Pancreas (tissue), 10 donors: ENCODE data around the gene ANKRD31. TPM values are rescaled to one million over a fixed set of nuclear protein-coding genes. Genes with fewer than 3 reads are reported as not detected.
"Not testable (repeated sequence)": the region's sequence is repeated elsewhere in the genome, so short reads cannot be mapped to it uniquely, and the experiment has no call there.

Experiments used
- ATAC-seq, 4 donors: fragments of 200-7000 bp; cut with Tn5 transposase; one replicate each; pipeline versions ENCODE4 v1.8.0 to v1.9.1; 2020; ENCODE audit warnings: mild to moderate bottlenecking in 4 of 4, moderate library complexity in 4 of 4
- DNase-seq, 6 donors: peaks; one replicate each; pipeline ENCODE4 v3.0.0-alpha.2; 2020
- FAIRE-seq: peaks from 2 replicates; lab custom pipeline; 2012; peaks lifted over from hg19 to GRCh38; lab: Jason Lieb, UNC
- H3K27ac ChIP-seq, 4 donors: fragments of 200-600 bp; sonication (generic); 1 replicate in 3 of 4; 2 replicates in 1 of 4; pipeline versions ENCODE4 v1.5.0 to v1.8.0; 2020
- H3K27me3 ChIP-seq, 4 donors: fragments of 200-600 bp; one replicate each; pipeline ENCODE4 v1.8.0; 2021
- H3K36me3 ChIP-seq, 3 donors: fragments of 200-600 bp; sonication (generic) in 1 of 3; one replicate each; pipeline versions ENCODE4 v1.5.0 to v1.8.0; 2020 to 2021
- H3K4me1 ChIP-seq, 3 donors: fragments of 200-600 bp; one replicate each; pipeline ENCODE4 v1.8.0; 2021
- H3K4me3 ChIP-seq, 4 donors: fragments of 200-600 bp; sonication (generic) in 2 of 4; one replicate each; pipeline versions ENCODE4 v1.5.0 to v1.8.0; 2020 to 2021
- H3K9me3 ChIP-seq, 4 donors: fragments of 200-600 bp; one replicate each; pipeline ENCODE4 v1.8.0; 2021
- CTCF ChIP-seq, 4 donors: fragments of 200-600 bp; sonication (generic) in 3 of 4; IDR thresholded peaks; one replicate each; pipeline versions ENCODE4 v1.5.0 to v1.8.0; 2021; ENCODE audit warnings: antibody characterized with exemption in 4 of 4
- WGBS, 2 donors: extraction: QIAGEN DNeasy Blood & Tissue Kit; methylation state at CpG; one replicate each; pipeline ENCODE4 v1.1.7; 2013; 5-methylcytosine and 5-hydroxymethylcytosine counted together
- intact Hi-C, 3 donors: fragments of 100-400 bp; cut with DNase I; formaldehyde crosslinking; loops; one replicate each; pipeline versions ENCODE4 v1.11.1 to v1.14.2; 2022
- polyA plus RNA-seq, 2 donors: library from polyadenylated mRNA; stranded (reverse); fragments of 200-250 nt; gene quantifications; one replicate each; pipeline ENCODE4 v1.2.3, GENCODE V29; 2013
- total RNA-seq, 6 donors: library from RNA; stranded (reverse); fragmentation: NEBNext Ultra II Directional in 4 of 6; extraction: Animal tissue kit (Norgen Biotek cat#: 25700) in 4 of 6; gene quantifications; one replicate each; pipeline versions ENCODE4 v1.2.1 to v1.2.4, GENCODE V29; 2021 to 2023
- donor health status: healthy with polysubstance abuse.
- donor health status: DM: no; HTN: no; CAD: no; lungs with moderate emphysema.
- donor health status: DM: no; HTN: no; CAD: no.
- donor health status: control.
- donor health status: control.
- donor health status: Bipolar disorder and iron deficiency.
- donor health status: DM: yes; HTN: yes; CAD: no.
- donor health status: DM: no; HTN: no; CAD: no.
- donor health status: DM: no; HTN: no; CAD: no.
- donor health status: DM: yes; HTN: yes; CAD: no.

Gene ANKRD31
- total and polyA plus RNA-seq, 8 donors, result 0.08 to 0.28 (median 0.18) TPM

- no peaks in the 10 kb centered on the region for H3K36me3 ChIP-seq
- H3K27me3 ChIP-seq, result no peaks in the 10 kb centered on the region
- ATAC-seq (no peak), DNase-seq (no peak), FAIRE-seq (no peak)
- H3K4me1 ChIP-seq, result no peaks in the 10 kb centered on the region
- no peak overlapping the region for H3K27ac ChIP-seq
- TF ChIP-seq CTCF (IDR thresholded peaks at IDR 0.05), result no peak
- H3K9me3 ChIP-seq, result no peaks in the 10 kb centered on the region
- no peak overlapping the region for H3K4me3 ChIP-seq
- WGBS, 2 donors, result 34 to 35% methylated on average over 2 of the region's 2 CpGs
- intact Hi-C loops, result no loop called here
Observed at GRCh38 chr5:75142566-75143136, 94.0 kb downstream of the ANKRD31 start.

DNA sequence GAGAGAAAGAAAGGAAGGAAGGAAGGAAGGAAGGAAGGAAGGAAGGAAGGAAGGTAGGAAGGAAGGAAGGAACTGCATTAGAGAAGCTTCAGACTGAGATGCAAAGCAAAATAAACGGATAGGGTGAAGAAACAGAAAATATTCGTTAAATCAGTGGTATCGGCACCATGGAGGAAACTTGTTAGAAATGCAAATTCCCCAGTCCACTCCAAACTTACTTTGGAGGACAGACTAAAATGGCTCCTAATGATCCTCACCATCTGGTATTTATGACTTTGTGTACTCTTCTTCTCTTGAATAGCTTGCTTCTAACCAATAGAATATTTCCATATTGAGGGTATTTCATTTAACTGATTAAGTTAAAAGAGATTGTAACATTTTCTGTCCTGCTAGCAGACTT lies 96.4 kb downstream of the ANKRD31 start:
- H3K27me3 ChIP-seq, result no peaks in the 10 kb centered on the region
- H3K27ac ChIP-seq, result no peak overlapping the region
- H3K4me3 ChIP-seq, result no peak overlapping the region
- no peaks in the 10 kb centered on the region for H3K9me3 ChIP-seq
- H3K4me1 ChIP-seq, result no peaks in the 10 kb centered on the region
- no peaks in the 10 kb centered on the region for H3K36me3 ChIP-seq
- FAIRE-seq, result no peak
- intact Hi-C loops, result no loop called here
- WGBS, 2 donors, result 90 to 91% methylated on average over 3 of the region's 3 CpGs
- TF ChIP-seq CTCF (IDR thresholded peaks at IDR 0.05), result no peak
- no peak for ATAC-seq
- DNase-seq, result no peak

GRCh38 chr5:75138689-75139088 lies 98.0 kb downstream of the ANKRD31 start:
- DNase-seq (no peak), FAIRE-seq (no peak), ATAC-seq (no peak)
- intact Hi-C loops, result no loop called here
- Histone ChIP-seq H3K9me3 (no peaks in the 10 kb centered on the region), H3K36me3 (no peaks in the 10 kb centered on the region), H3K27me3 (no peaks in the 10 kb centered on the region), H3K4me3 (no peak overlapping the region), H3K27ac (no peak overlapping the region), H3K4me1 (no peaks in the 10 kb centered on the region)
- no peak for TF ChIP-seq CTCF (IDR thresholded peaks at IDR 0.05)

DNA sequence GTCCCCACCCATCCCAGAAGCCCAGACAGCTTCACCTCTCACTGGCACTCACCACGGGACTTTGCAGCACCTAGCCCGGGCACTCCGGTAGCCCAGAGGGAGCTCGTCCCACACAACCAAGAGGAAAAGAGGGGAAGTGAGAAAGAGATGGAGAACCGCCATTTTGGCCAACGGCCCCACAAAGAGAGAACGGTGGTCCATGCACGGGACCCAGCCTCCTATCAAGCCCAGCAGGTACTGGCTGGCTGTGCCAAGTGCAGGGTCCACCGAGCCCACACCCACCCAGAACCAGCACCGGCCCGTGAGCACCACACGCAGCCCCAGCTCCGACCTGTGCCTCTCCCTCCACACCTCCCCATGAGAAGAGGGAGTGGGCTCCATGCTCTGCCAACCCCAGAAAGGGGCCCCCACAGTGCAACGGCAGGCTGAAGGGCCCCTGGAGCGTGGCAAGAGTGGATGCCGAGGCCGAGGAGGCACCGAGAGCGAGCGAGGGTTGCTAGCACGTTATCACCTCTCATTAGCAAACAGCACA lies 105.8 kb downstream of the ANKRD31 start:
- no peak for ATAC-seq
- TF ChIP-seq CTCF (IDR thresholded peaks at IDR 0.05), result no peak
- H3K9me3 ChIP-seq, result no peaks in the 10 kb centered on the region
- no peaks in the 10 kb centered on the region for H3K27me3 ChIP-seq
- no peak overlapping the region for H3K27ac ChIP-seq
- DNase-seq, result peak in 1 of 6 donors; percentile 28
- no peak for FAIRE-seq
- no peaks in the 10 kb centered on the region for H3K36me3 ChIP-seq
- intact Hi-C loops, result no loop called here
- WGBS, 2 donors, result 95 to 97% methylated on average over 21 of the region's 21 CpGs
- no peak overlapping the region for H3K4me3 ChIP-seq
- no peaks in the 10 kb centered on the region for H3K4me1 ChIP-seq

DNA sequence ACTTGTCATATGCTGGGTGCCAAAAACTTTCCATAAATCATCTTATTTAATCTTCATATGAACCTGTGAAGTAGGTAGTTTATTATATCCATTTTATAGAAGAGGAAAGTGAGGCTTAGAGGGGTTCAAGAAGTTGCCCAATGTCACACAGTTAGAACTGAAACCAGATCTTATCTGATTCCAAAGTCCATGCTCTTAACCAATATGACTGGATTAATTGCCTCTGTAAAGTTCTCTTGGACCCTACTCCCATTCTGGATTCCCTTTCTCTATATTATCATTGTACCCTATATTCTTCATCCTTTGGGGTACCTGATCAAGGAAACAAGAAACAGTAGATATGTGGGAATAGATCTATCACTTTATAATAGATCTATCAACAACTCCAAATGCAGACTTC lies 119.8 kb downstream of the ANKRD31 start:
- ATAC-seq, result no peak
- Histone ChIP-seq H3K4me3 (no peak overlapping the region), H3K4me1 (no peaks in the 10 kb centered on the region), H3K27me3 (no peaks in the 10 kb centered on the region), H3K36me3 (no peaks in the 10 kb centered on the region), H3K27ac (no peak overlapping the region), H3K9me3 (no peaks in the 10 kb centered on the region)
- FAIRE-seq, result no peak
- TF ChIP-seq CTCF (IDR thresholded peaks at IDR 0.05), result no peak
- no peak for DNase-seq
- intact Hi-C loops, result no loop called here

DNA sequence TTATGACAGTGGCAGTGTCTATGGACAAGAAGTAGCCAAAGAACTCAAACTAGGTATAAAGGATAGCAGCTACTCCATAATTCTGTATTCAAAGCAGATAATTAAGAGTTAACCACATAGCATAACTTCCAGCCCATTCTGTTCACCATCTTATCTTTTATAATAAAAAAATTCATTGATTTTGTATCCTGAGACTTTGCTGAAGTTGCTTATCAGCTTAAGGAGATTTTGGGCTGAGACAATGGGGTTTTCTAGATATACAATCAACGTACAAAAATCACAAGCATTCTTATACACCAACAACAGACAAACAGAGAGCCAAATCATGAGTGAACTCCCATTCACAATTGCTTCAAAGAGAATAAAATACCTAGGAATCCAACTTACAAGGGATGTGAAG lies 122.4 kb downstream of the ANKRD31 start:
- intact Hi-C loops, ATAC-seq, H3K27ac ChIP-seq, H3K4me1 ChIP-seq, H3K27me3 ChIP-seq, H3K4me3 ChIP-seq, H3K36me3 ChIP-seq, H3K9me3 ChIP-seq, FAIRE-seq, DNase-seq: not testable (repeated sequence)
- WGBS, 2 donors, result 57 to 65% methylated on average over 1 of the region's 1 CpG
